Stomach (tissue), 4 donors: ENCODE results near the gene IL16.

Experiments
- CTCF ChIP-seq, 7 experiments: fragments of 450-650 bp in 4 of 7; fragments of 200-600 bp in 3 of 7; sonication (generic) in 3 of 7; IDR thresholded peaks; one replicate each; pipeline ENCODE4 v1.5.1; 2016 to 2019; ENCODE audit warnings: antibody characterized with exemption in 7 of 7, control low read depth in 2 of 7, mild to moderate bottlenecking in 1 of 7
- POLR2A ChIP-seq, 4 donors: fragments of 450-650 bp; IDR thresholded peaks; one replicate each; pipeline ENCODE4 v1.6.1; 2016; ENCODE audit warnings: antibody characterized with exemption in 4 of 4, control low read depth in 2 of 4, mild to moderate bottlenecking in 1 of 4, moderate library complexity in 1 of 4

- TF ChIP-seq POLR2A (IDR thresholded peaks at IDR 0.05) (no peak), CTCF (IDR thresholded peaks at IDR 0.05) (no peak)
Observed at GRCh38 chr15:81268881-81269601, 72.4 kb downstream of the IL16 start.
